Stimulated activated CD4-positive, alpha-beta T cell treated with anti-CD3 and anti-CD28 coated beads, Interleukin-2, amount 100 ng/mL, for 48 hours (primary cell): ENCODE data around the gene FUT4.
"Not testable (repeated sequence)": the region's sequence is repeated elsewhere in the genome, so short reads cannot be mapped to it uniquely, and the experiment has no call there.

Source experiments
- DNase-seq, 2 donors: peaks; one replicate each; pipeline ENCODE4 v3.0.0-alpha.2; 2020

FUT4 gene

DNA sequence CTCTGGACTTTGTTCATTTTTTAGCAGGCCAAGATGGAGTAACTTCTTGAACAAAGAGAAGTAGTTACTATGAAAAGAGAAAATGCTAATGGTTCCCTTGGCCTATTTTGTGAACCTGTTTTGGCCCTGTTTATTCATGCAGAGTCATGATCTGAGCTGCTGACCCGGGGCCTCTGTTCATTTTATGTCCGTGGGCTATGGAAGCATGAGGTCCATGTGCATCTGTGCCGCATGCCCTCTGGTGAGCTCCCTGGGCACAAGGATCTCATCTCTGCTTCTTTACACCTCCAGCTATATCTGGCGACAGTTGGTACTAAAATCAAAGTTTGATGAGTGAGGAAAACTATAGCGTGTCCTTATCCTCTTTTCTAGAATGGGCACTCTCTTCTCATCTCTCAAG lies 24.5 kb downstream of the FUT4 start:
- no peak for DNase-seq

GRCh38 chr11:94568717-94569116 lies 25.0 kb downstream of the FUT4 start:
- DNase-seq, result no peak

DNA sequence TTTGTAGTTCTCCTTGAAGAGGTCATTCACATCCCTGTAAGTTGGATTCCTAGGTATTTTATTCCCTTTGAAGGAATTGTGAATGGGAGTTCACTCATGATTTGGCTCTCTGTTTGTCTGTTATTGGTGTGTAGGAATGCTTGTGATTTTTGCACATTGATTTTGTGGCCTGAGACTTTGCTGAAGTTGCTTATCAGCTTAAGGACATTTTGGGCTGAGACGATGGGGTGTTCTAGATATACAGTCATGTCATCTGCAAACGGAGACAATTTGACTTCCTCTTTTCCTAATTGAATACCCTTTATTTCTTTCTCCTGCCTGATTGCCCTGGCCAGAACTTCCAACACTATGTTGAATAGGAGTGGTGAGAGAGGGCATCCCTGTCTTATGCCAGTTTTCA lies 29.3 kb downstream of the FUT4 start:
- not testable (repeated sequence) for DNase-seq

DNA sequence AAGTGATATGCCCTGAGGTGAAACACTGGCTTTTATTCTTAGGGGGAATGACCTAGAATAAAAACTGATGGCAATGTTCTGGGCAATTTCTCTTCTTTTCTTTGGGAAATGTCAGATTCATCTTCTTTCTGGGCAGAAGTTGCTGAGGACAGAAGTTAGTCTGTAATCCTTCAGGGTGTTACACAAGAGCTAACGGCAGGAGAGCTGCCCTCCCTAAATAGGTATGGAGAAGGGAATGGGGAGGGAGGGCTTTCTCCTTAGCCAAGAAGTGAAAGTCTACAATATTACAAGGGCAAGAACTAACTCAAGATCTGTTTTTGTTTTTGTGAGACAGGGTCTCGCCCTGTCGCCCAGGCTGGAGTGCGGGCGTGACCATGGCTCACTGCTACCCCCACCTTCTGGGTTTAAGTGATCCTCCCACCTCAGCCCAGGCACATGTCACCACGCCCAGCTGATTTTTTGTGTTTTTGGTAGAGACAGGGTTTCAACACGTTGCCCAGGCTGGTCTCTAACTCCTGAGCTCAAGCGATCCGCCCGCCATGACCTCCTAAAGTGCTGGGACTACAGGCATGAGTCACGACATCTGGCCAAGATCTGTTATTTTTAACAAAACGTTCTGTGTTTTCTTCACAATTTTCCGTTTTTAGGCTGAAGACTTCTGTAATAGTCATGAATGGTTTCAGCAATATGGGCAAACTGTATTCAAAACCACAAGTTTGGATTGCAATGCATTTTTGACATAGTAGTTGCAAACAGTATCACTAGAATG lies 30.7 kb downstream of the FUT4 start:
- DNase-seq, result no peak

DNA sequence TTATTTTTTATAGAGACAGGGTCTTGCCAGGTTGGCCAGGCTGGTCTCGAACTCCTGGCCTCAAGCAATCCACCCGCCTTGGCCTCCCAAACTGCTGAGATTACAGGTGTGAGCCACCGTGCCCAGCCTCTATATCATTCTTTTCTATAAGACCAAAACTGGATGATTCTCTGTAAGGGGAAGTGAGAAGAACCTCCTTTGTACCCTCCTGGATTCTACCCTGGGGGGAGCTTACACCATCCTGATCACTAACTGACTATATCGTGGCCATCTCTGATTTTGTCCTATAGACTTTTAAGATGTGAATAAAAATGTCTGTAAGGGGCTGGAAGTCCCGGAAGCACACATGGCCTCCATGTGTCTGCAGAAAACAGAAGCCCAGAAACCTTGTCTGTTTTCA lies 32.6 kb downstream of the FUT4 start:
- no peak for DNase-seq

GRCh38 chr11:94577841-94578240 lies 34.1 kb downstream of the FUT4 start:
- no peak for DNase-seq

- DNase-seq, result no peak
Observed at GRCh38 chr11:94581926-94582325, 38.2 kb downstream of the FUT4 start.

DNA sequence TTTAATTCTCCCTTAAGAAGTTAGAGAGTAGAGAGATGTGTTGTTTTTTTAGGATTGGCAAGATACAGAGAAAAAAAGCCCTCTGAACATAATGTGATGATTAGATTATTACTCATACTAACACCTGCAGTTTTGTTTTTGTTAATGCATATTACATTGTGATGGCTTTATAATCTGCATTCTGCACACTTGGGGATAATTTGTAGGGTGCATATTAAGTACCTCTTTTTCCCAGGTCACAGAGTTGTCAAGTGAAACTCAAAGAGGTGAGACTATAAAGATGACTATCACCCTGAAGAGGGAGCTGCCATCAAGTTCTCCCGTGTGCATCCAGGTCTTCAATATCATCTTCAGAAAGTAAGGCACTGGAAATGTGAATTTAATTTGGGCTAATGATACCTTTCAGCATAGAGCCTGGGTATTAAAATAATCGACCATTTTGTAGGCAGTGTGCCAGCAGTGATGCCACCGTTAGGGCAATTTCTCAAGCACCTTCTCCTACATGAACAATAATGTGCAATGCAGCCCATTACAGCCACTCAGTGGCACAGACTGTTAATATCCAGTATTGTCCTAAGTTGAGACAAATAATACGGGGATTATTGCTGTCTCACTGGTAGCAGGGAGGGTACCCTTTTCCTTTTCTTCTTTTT lies 39.6 kb downstream of the FUT4 start:
- no peak for DNase-seq

GRCh38 chr11:94583866-94584500 lies 40.3 kb downstream of the FUT4 start:
- no peak for DNase-seq

- no peak for DNase-seq
Observed at GRCh38 chr11:94584978-94585377, 41.3 kb downstream of the FUT4 start.

- DNase-seq, result no peak
Observed at GRCh38 chr11:94585399-94585798, 41.7 kb downstream of the FUT4 start.

DNA sequence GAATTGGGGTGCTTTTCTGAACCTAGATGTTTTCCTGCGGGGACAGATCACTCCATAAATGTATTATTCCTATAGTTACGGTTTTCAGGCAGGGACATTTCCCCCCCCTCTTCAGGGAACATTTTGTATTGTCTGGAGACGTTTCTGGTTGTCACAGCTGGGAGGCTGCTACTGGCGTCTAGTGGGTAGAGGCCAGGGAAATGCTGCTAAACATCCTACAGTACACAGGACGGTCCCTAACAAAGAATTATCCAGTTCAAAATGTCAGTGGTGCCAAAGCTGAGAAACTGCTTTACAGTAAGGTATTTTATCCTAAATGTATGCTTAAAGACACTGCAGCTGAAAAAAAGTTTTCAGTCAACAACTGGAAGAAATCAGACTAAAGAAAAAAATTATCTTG lies 42.8 kb downstream of the FUT4 start:
- DNase-seq, result no peak

DNA sequence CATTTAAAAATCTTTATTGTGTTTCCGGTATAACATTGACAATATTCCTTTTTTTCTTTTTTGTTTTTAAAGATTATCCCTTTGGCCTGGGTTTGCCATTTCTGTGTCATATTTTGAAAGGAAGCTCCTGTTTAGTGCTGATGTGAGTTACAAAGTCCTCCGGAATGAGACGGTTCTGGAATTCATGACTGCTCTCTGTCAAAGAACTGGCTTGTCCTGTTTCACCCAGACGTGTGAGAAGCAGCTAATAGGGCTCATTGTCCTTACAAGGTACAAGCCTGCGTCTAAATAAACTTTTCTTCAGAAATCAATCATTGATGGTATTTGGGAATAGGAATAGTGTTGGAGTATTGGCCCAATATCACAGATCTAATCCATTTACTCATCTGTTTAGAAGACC lies 43.3 kb downstream of the FUT4 start:
- DNase-seq, result no peak

DNA sequence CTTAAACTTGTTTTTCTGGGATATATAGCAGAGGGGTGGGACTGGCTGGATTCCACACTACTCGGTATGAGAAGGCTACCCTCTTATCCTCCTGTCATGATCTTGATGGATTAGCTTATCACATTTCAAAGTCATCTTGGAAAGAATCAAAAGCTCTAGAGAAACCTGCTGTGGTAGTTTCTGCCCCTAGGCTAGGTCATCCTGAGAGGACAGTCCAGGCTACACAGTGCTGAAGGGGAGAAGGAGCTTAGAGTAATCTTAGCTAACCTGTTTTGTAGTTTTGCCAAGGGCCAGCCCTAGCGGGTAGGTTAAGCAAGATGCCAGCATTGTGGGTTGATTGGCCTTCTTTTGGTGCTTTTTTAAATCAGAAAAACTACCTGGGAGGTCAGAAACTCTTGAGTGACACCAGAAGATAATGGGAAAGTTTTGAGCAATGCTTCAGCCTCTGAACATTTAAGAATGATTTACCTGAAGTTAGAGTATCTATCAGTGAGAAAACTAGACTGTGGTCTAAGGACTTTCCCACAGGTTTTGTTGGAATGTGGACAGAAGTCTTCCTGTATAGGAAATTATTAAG lies 44.7 kb downstream of the FUT4 start:
- DNase-seq, result no peak

GRCh38 chr11:94590352-94591041 lies 46.8 kb downstream of the FUT4 start:
- DNase-seq, result no peak

GRCh38 chr11:94593030-94593429 lies 49.3 kb downstream of the FUT4 start:
- DNase-seq, result no peak

DNA sequence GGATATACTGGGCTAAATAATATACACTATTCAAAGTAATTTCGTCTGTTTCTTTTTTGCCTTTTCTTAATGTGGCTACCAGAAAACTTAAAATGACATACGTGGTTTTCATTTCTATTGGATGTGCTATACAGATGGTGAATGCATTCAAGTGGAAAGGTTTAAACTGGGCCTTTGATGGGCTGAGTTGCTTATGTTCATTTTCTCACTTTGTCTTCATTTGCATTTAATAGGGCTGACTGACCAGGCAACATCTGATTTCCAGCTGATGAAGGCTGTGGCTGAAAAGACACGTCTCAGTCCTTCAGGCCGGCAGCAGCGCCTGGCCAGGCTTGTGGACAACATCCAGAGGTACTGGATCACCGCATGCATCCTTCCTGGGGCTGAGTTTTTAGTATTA lies 51.4 kb downstream of the FUT4 start:
- DNase-seq, result no peak

GRCh38 chr11:94597896-94598295 lies 54.2 kb downstream of the FUT4 start:
- DNase-seq, result no peak
